SK-N-SH (cell line): ENCODE data around the gene SHF. TPM values are rescaled to one million over a fixed set of nuclear protein-coding genes. Genes with fewer than 3 reads are reported as not detected.

Source experiments
- CTCF ChIA-PET: fragments of 300-600, 350-600 bp; formaldehyde crosslinking; extraction: SDS; loops from one replicate; lab custom pipeline; 2021; lab: Yijun Ruan, JAX
- POLR2A ChIA-PET: fragments of 350-600 bp; sonication (Branson Sonifier 250); formaldehyde crosslinking; extraction: SDS; loops from one replicate; lab custom pipeline; 2020; ENCODE audit warnings: antibody characterized with exemption, inconsistent platforms; lab: Yijun Ruan, JAX
- DNase-seq: peaks from one replicate; pipeline ENCODE4 v3.0.0; 2012
- H2AFZ ChIP-seq: fragments of 200-600 bp; sonication (generic); 2 replicates; pipeline ENCODE4 v1.8.1; 2016; ENCODE audit warnings: antibody characterized with exemption, mild to moderate bottlenecking, low read depth
- H3F3A ChIP-seq: fragments of 200-600 bp; sonication (generic); replicated peaks from 2 replicates; pipeline ENCODE3; 2016; ENCODE audit warnings: antibody characterized with exemption, mild to moderate bottlenecking; ENCODE audit not compliant: insufficient read depth
- H3K27ac ChIP-seq, 2 experiments: fragments of 200-500 bp in 1 of 2; fragments of 200-600 bp in 1 of 2; sonication (Bioruptor generic) in 1 of 2; sonication (generic), shearing (Covaris generic) in 1 of 2; 2 replicates each; pipeline versions ENCODE4 v1.5.1 to v1.6.1; 2014 to 2016; ENCODE audit warnings: low read depth in 2 of 2, inconsistent platforms in 1 of 2, low read length in 1 of 2, mild to moderate bottlenecking in 1 of 2, mixed read lengths in 1 of 2
- H3K27me3 ChIP-seq: fragments of 200-600 bp; sonication (generic), shearing (Covaris generic); 2 replicates; pipeline ENCODE4 v1.6.1; 2016; ENCODE audit warnings: mixed run types; ENCODE audit not compliant: insufficient read depth
- H3K36me3 ChIP-seq, 2 experiments: fragments of 200-500 bp in 1 of 2; fragments of 200-600 bp in 1 of 2; sonication (Bioruptor generic) in 1 of 2; sonication (generic) in 1 of 2; replicated peaks in 1 of 2; 2 replicates each; pipeline versions ENCODE3 to v1.5.1; 2014 to 2016; ENCODE audit warnings: low read length in 1 of 2, mild to moderate bottlenecking in 1 of 2; ENCODE audit not compliant: insufficient read depth in 2 of 2, control insufficient read depth in 1 of 2
- H3K4me1 ChIP-seq, 2 experiments: fragments of 200-500 bp in 1 of 2; fragments of 200-600 bp in 1 of 2; sonication (Bioruptor generic) in 1 of 2; sonication (generic), shearing (Covaris generic) in 1 of 2; 2 replicates each; pipeline versions ENCODE4 v1.5.1 to v1.6.1; 2014 to 2016; ENCODE audit warnings: low read depth in 1 of 2, low read length in 1 of 2, mixed run types in 1 of 2; ENCODE audit not compliant: insufficient read depth in 2 of 2, control insufficient read depth in 1 of 2
- H3K4me2 ChIP-seq: fragments of 200-600 bp; sonication (generic), shearing (Covaris generic); 2 replicates; pipeline ENCODE4 v1.6.1; 2017; ENCODE audit warnings: mixed run types
- H3K4me3 ChIP-seq, 2 experiments: fragments of 200-500 bp in 1 of 2; fragments of 200-600 bp in 1 of 2; sonication (Bioruptor generic) in 1 of 2; sonication (generic), shearing (Covaris generic) in 1 of 2; 2 replicates each; pipeline versions ENCODE4 v1.5.1 to v1.8.1; 2014 to 2016; ENCODE audit warnings: low read depth in 2 of 2, inconsistent platforms in 1 of 2, low read length in 1 of 2, mild to moderate bottlenecking in 1 of 2, mixed read lengths in 1 of 2, moderate library complexity in 1 of 2
- H3K79me2 ChIP-seq: fragments of 200-600 bp; sonication (generic); 2 replicates; pipeline ENCODE4 v1.8.1; 2017; ENCODE audit warnings: mild to moderate bottlenecking; ENCODE audit not compliant: insufficient read depth
- H3K9ac ChIP-seq: fragments of 200-600 bp; sonication (generic); 2 replicates; pipeline ENCODE4 v1.6.1; 2017; ENCODE audit warnings: mixed run types
- H3K9me2 ChIP-seq: fragments of 200-600 bp; sonication (generic); 2 replicates; pipeline ENCODE4 v1.6.1; 2017; ENCODE audit warnings: mixed run types
- H3K9me3 ChIP-seq: fragments of 200-600 bp; sonication (generic); 2 replicates; pipeline ENCODE4 v1.6.1; 2017; ENCODE audit warnings: mixed run types, mild to moderate bottlenecking, moderate library complexity
- H4K20me1 ChIP-seq: fragments of 200-600 bp; sonication (generic); 2 replicates; pipeline ENCODE4 v1.6.1; 2017; ENCODE audit warnings: mild to moderate bottlenecking, mixed run types; ENCODE audit not compliant: insufficient read depth
- ELF1 ChIP-seq: IDR thresholded peaks from 2 replicates; pipeline ENCODE4 v1.4.0; 2012
- EP300 ChIP-seq, 2 experiments: IDR thresholded peaks; 2 replicates each; pipeline versions ENCODE4 v1.4.0 to v1.6.1; 2012; ENCODE audit warnings: borderline replicate concordance in 1 of 2, low read depth in 1 of 2, low read length in 1 of 2
- FOXJ3 ChIP-seq: sonication (generic); formaldehyde crosslinking; IDR thresholded peaks from 2 replicates; pipeline ENCODE4 v1.5.1; 2020; ENCODE audit warnings: mild to moderate bottlenecking, missing genetic modification reagents
- JUND ChIP-seq: IDR thresholded peaks from 2 replicates; pipeline ENCODE4 v1.4.0; 2012
- MEF2A ChIP-seq: IDR thresholded peaks from 2 replicates; pipeline ENCODE4 v1.4.0; 2012; ENCODE audit warnings: low read depth, borderline replicate concordance
- POLR2AphosphoS5 ChIP-seq: IDR thresholded peaks from 2 replicates; pipeline ENCODE4 v1.6.1; 2012; ENCODE audit warnings: low read depth, low read length
- RAD21 ChIP-seq: IDR thresholded peaks from 2 replicates; pipeline ENCODE4 v1.6.1; 2012; ENCODE audit warnings: mild to moderate bottlenecking, low read length
- RXRA ChIP-seq: IDR thresholded peaks from 2 replicates; pipeline ENCODE4 v1.4.0; 2012; ENCODE audit warnings: low read depth, mild to moderate bottlenecking, borderline replicate concordance
- TCF12 ChIP-seq: IDR thresholded peaks from 2 replicates; pipeline ENCODE4 v1.4.0; 2012
- TEAD4 ChIP-seq: IDR thresholded peaks from 2 replicates; pipeline ENCODE4 v1.4.0; 2012; ENCODE audit warnings: mild to moderate bottlenecking, borderline replicate concordance; ENCODE audit not compliant: insufficient read depth
- WGBS: methylation state at CpG from one replicate; pipeline ENCODE4 v1.1.6; 2017; ENCODE audit warnings: low lambda C conversion rate; 5-methylcytosine and 5-hydroxymethylcytosine counted together
- polyA plus RNA-seq, 3 experiments: library from polyadenylated mRNA; depleted of rRNA; stranded (reverse); fragments of >200 nt; gene quantifications; 2 replicates each; pipeline ENCODE4 v1.2.3, GENCODE V29; 2012
- TF ChIP-seq, protein P1 (sequence below): IDR thresholded peaks from 2 replicates; pipeline ENCODE4 v1.6.1; 2012; ENCODE audit warnings: mild to moderate bottlenecking, low read depth, low read length, moderate library complexity
- TF ChIP-seq, protein P2 (sequence below): fragments of 200-600 bp; sonication (generic); IDR thresholded peaks from 2 replicates; pipeline ENCODE4 v1.6.1; 2017; ENCODE audit warnings: antibody characterized with exemption, mild to moderate bottlenecking, moderate library complexity
- TF ChIP-seq, protein P3 (sequence below): IDR thresholded peaks from 2 replicates; pipeline ENCODE4 v1.4.0; 2012; ENCODE audit warnings: low read depth

Gene SHF
- polyA plus RNA-seq, 1 of the 3 experiments (the other 2 are of a cell fraction): 5.5 TPM

DNA sequence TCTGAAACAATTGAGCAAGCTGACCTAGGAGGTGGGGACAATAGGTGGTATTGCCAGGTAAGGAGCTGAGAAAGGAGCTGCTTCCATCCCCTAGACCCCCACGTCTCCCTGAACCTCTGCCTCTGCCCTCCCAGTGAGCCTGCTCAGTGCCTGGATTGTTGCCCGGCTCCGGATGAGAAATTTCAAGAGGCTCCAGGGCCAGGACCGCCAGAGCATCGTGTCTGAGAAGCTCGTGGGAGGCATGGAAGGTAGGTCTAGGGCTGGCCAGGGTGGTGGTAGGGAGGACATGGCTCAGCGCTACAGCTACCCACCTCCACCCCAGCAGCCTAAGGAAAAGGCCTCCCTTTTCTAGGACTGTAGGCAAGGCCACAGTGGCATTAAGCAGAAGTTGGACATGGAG is 44.7 kb downstream of the SHF start:
- Histone ChIP-seq H3K4me3 (no peak overlapping the region), H3K36me3 (no peaks in the 10 kb centered on the region), H3K27me3 (no peaks in the 10 kb centered on the region), H3K9ac (no peak overlapping the region), H4K20me1 (no peaks in the 10 kb centered on the region), H3F3A (no peaks in the 10 kb centered on the region), H3K4me1 (peaks cover 6 to 7% of the 10 kb centered on the region in 2 experiments; a peak in 1 of 4 replicates), H3K9me2 (no peaks in the 10 kb centered on the region), H3K27ac (no peak overlapping the region), H3K79me2 (no peaks in the 10 kb centered on the region), H3K9me3 (no peaks in the 10 kb centered on the region), H2AFZ (no peak overlapping the region), H3K4me2 (no peak overlapping the region)
- CTCF ChIA-PET: interaction anchor here (1.0 to 3.2 kb wide), 3 partner anchors 13 to 25 kb away, joined by 3 to 14 read pairs (median 5); no protein-coding TSS in a partner anchor
- DNase-seq: no peak
- TF ChIP-seq TCF12 (no peak), MEF2A (no peak), RXRA (no peak), EP300 (IDR thresholded peaks at IDR 0.05; ENCODE audit: borderline replicate concordance in 1 of 2, low read depth in 1 of 2, low read length in 1 of 2) (no peak)
- TF ChIP-seq, protein P1, sequence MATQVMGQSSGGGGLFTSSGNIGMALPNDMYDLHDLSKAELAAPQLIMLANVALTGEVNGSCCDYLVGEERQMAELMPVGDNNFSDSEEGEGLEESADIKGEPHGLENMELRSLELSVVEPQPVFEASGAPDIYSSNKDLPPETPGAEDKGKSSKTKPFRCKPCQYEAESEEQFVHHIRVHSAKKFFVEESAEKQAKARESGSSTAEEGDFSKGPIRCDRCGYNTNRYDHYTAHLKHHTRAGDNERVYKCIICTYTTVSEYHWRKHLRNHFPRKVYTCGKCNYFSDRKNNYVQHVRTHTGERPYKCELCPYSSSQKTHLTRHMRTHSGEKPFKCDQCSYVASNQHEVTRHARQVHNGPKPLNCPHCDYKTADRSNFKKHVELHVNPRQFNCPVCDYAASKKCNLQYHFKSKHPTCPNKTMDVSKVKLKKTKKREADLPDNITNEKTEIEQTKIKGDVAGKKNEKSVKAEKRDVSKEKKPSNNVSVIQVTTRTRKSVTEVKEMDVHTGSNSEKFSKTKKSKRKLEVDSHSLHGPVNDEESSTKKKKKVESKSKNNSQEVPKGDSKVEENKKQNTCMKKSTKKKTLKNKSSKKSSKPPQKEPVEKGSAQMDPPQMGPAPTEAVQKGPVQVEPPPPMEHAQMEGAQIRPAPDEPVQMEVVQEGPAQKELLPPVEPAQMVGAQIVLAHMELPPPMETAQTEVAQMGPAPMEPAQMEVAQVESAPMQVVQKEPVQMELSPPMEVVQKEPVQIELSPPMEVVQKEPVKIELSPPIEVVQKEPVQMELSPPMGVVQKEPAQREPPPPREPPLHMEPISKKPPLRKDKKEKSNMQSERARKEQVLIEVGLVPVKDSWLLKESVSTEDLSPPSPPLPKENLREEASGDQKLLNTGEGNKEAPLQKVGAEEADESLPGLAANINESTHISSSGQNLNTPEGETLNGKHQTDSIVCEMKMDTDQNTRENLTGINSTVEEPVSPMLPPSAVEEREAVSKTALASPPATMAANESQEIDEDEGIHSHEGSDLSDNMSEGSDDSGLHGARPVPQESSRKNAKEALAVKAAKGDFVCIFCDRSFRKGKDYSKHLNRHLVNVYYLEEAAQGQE: no peak
- TF ChIP-seq, protein P2, sequence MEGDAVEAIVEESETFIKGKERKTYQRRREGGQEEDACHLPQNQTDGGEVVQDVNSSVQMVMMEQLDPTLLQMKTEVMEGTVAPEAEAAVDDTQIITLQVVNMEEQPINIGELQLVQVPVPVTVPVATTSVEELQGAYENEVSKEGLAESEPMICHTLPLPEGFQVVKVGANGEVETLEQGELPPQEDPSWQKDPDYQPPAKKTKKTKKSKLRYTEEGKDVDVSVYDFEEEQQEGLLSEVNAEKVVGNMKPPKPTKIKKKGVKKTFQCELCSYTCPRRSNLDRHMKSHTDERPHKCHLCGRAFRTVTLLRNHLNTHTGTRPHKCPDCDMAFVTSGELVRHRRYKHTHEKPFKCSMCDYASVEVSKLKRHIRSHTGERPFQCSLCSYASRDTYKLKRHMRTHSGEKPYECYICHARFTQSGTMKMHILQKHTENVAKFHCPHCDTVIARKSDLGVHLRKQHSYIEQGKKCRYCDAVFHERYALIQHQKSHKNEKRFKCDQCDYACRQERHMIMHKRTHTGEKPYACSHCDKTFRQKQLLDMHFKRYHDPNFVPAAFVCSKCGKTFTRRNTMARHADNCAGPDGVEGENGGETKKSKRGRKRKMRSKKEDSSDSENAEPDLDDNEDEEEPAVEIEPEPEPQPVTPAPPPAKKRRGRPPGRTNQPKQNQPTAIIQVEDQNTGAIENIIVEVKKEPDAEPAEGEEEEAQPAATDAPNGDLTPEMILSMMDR: no peak
- 67% methylated on average over 7 of the region's 7 CpGs for WGBS
- POLR2A ChIA-PET: interaction anchor here (1.0 kb wide), 1 partner anchor 10 kb away, joined by 3 read pairs; no protein-coding TSS in a partner anchor

DNA sequence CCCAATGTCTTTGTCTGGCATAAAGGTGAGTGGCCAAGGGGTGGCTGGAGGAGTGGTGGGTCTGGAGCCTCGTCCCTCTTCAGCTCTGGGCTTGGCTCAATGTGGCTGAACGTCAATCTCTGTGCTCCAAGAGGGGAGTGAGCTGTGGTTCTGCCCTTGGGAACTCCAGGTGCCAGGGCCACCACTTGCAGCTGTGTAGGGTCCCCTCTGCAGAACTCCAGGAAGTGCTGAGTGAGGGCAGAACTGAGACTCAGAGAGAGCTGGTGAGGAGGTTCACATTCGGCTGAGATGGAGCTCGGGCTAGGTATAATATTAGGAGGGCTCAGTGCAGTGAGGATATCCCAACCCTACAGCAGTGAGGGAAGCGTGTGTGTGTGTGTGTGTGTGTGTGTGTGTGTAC is 46.4 kb downstream of the SHF start:
- no peak overlapping the region for H2AFZ ChIP-seq
- CTCF ChIA-PET: interaction anchor here (1.1 to 3.2 kb wide), 3 partner anchors 23 to 316 kb away, joined by 3 to 14 read pairs (median 4); no protein-coding TSS in a partner anchor

More for the DNA sequence above, 46.4 kb downstream of the SHF start:
- Histone ChIP-seq H3K27me3 (no peaks in the 10 kb centered on the region), H3K9me3 (no peaks in the 10 kb centered on the region), H3K4me3 (no peak overlapping the region), H3K36me3 (no peaks in the 10 kb centered on the region), H3K79me2 (no peaks in the 10 kb centered on the region), H3K9me2 (no peaks in the 10 kb centered on the region), H3K9ac (no peak overlapping the region), H3K27ac (no peak overlapping the region), H3F3A (no peaks in the 10 kb centered on the region), H3K4me1 (peaks cover 6 to 10% of the 10 kb centered on the region in 2 experiments; a peak in 1 of 4 replicates), H4K20me1 (no peaks in the 10 kb centered on the region), H3K4me2 (no peak overlapping the region)
- DNase-seq: no peak
- WGBS: 73% methylated on average over 3 of the region's 5 CpGs
- POLR2A ChIA-PET: no interaction called here
- TF ChIP-seq ELF1 (no peak), TEAD4 (no peak), RAD21 (no peak), POLR2AphosphoS5 (no peak), RXRA (no peak), JUND (no peak), FOXJ3 (CRISPR knock-in tag) (no peak), MEF2A (no peak), EP300 (IDR thresholded peaks at IDR 0.05; ENCODE audit: borderline replicate concordance in 1 of 2, low read depth in 1 of 2, low read length in 1 of 2) (no peak)
- TF ChIP-seq, protein P3, sequence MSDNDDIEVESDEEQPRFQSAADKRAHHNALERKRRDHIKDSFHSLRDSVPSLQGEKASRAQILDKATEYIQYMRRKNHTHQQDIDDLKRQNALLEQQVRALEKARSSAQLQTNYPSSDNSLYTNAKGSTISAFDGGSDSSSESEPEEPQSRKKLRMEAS: no peak
- TF ChIP-seq, protein P1: no peak
